ENCODE results near the gene SOBP. TPM values are rescaled to one million over a fixed set of nuclear protein-coding genes. Genes with fewer than 3 reads are reported as not detected.

SOBP gene
- total RNA-seq, 1 donor from 2014 or later: 1.2 TPM

- H3K4me3 ChIP-seq (ENCODE audit: low read depth, low read length): no peak overlapping the region
- H3K36me3 ChIP-seq (ENCODE audit: control insufficient read depth, insufficient read depth, low read length): no peaks in the 10 kb centered on the region
- no peaks in the 10 kb centered on the region for H3K27me3 ChIP-seq (ENCODE audit: control insufficient read depth, insufficient read depth, low read length)
- no peak for TF ChIP-seq CTCF (IDR thresholded peaks at IDR 0.05; ENCODE audit: insufficient read depth, low read length, poor library complexity, severe bottlenecking)
- no peak for DNase-seq (ENCODE audit: low read depth)
Observed at GRCh38 chr6:107699254-107699653, 209.3 kb downstream of the SOBP start.

GRCh38 chr6:107699697-107700325 is 209.9 kb downstream of the SOBP start:
- H3K27me3 ChIP-seq (ENCODE audit: control insufficient read depth, insufficient read depth, low read length): no peaks in the 10 kb centered on the region
- DNase-seq (ENCODE audit: low read depth): no peak
- H3K4me3 ChIP-seq (ENCODE audit: low read depth, low read length): no peak overlapping the region
- no peaks in the 10 kb centered on the region for H3K36me3 ChIP-seq (ENCODE audit: control insufficient read depth, insufficient read depth, low read length)
- TF ChIP-seq CTCF (IDR thresholded peaks at IDR 0.05; ENCODE audit: insufficient read depth, low read length, poor library complexity, severe bottlenecking): no peak

DNA sequence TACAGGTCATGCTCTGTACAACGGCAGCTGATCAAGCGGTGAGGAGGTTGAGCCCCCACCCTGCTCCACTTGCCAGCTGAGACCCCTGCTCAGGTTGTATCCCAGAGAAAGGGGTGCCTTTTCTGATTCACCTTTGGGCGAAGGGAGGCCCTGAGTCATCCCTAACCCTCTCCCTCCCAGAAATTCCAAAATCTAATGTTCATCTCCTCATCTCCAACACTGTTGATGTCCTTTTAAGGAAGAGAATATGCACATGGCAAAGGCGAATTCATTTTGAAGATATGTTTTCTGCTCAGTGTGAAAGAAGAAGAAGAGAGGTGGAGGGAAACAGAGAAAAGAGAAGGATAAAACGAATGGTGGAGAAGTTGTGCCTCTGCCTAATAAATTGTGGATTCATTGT is 213.7 kb downstream of the SOBP start:
- no peak overlapping the region for H3K4me3 ChIP-seq (ENCODE audit: low read depth, low read length)
- H3K36me3 ChIP-seq (ENCODE audit: control insufficient read depth, insufficient read depth, low read length): no peaks in the 10 kb centered on the region
- TF ChIP-seq CTCF (IDR thresholded peaks at IDR 0.05; ENCODE audit: insufficient read depth, low read length, poor library complexity, severe bottlenecking): no peak
- DNase-seq (ENCODE audit: low read depth): no peak
- H3K27me3 ChIP-seq (ENCODE audit: control insufficient read depth, insufficient read depth, low read length): no peaks in the 10 kb centered on the region

DNA sequence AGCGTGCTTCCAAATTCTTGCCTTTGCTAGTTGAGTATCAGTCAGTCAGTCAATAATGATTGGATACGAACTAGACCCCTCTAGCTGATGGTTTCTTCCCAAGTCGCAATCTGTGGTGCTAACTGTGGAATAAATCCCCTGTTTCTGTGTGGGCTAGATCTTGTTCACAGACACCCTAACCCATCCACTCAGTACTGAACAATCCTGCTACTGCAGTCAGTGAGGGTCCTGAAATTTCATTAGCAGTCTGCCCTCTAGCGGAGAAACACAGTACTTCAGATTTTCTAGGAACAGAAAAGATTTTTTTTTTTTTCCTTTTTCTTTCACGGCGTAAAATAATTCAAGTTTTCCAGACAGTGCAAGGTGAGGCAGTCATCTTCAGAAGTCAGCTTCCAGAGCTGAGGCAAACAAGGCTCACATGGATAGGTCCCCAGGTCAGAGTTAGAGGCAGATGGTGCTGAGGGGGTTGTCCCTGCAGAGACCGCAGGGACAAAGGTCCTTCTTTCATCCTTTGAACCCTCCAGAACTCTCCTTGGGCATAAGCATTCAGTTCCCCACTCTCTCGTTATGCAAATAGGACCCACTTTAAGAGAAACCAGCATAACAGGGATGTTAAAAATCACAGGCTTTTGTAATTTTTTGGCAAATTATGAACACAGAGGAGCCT is 214.6 kb downstream of the SOBP start:
- H3K36me3 ChIP-seq (ENCODE audit: control insufficient read depth, insufficient read depth, low read length): no peaks in the 10 kb centered on the region
- no peaks in the 10 kb centered on the region for H3K27me3 ChIP-seq (ENCODE audit: control insufficient read depth, insufficient read depth, low read length)
- no peak overlapping the region for H3K4me3 ChIP-seq (ENCODE audit: low read depth, low read length)
- TF ChIP-seq CTCF (IDR thresholded peaks at IDR 0.05; ENCODE audit: insufficient read depth, low read length, poor library complexity, severe bottlenecking): peak; percentile 64
- DNase-seq (ENCODE audit: low read depth): no peak

DNA sequence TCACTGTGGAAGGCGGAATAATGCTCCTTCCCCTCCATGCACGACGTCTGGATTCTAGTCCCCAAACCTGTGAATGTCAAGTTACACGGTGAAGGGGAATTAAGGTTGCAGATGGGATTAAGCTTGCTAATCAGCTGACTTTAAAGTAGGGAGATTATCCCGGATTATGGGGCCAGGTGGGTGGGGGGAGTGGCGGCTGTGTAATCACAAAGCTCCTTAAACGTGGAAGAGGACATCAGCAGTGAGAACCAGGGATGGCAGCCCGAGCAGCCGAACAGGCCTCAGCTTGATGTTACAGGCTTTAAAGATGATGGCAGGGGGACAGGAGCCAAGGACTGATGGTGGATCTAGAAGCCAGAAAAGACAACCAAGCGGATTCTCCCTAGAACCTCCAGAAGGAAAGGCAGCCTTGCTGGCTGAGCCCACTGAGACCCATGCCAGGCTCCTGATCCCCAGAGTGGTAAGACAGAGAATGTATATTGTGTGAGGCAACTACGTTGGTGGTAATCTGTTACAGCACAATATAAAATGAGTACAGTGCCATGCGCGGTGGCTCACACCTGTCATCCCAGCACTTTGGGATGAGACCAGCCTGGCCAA is 216.7 kb downstream of the SOBP start:
- no peak for TF ChIP-seq CTCF (IDR thresholded peaks at IDR 0.05; ENCODE audit: insufficient read depth, low read length, poor library complexity, severe bottlenecking)
- no peak for DNase-seq (ENCODE audit: low read depth)
- no peaks in the 10 kb centered on the region for H3K36me3 ChIP-seq (ENCODE audit: control insufficient read depth, insufficient read depth, low read length)
- no peaks in the 10 kb centered on the region for H3K27me3 ChIP-seq (ENCODE audit: control insufficient read depth, insufficient read depth, low read length)
- no peak overlapping the region for H3K4me3 ChIP-seq (ENCODE audit: low read depth, low read length)

All from kidney epithelial cell (primary cell).